IMR-90 (cell line): ENCODE measurements around the gene BMP3. TPM values are rescaled to one million over a fixed set of nuclear protein-coding genes. Genes with fewer than 3 reads are reported as not detected.
A peak's percentile ranks its signal among the peaks of the same experiment; 100 is the strongest.

ENCODE experiments used
- ATAC-seq: fragments of 200-7000 bp; cut with Tn5 transposase; 2 replicates; pipeline ENCODE4 v1.9.1; 2020; ENCODE audit warnings: low read depth, mild to moderate bottlenecking, moderate library complexity
- Bru-seq: library from RNA; stranded (reverse); fragments of 400-500 nt; gene quantifications from one replicate; lab custom pipeline; 2021; lab: Mats Ljungman, UMichigan
- BruChase-seq, 2 experiments: library from RNA; stranded (reverse); fragments of 400-500 nt; gene quantifications; one replicate each; lab custom pipeline; 2021; lab: Mats Ljungman, UMichigan
- BruUV-seq: library from RNA; stranded (reverse); fragments of 400-500 nt; replicated peaks from 2 replicates; lab custom pipeline; 2021; lab: Mats Ljungman, UMichigan
- CTCF ChIA-PET: fragments of 300-600 bp; formaldehyde crosslinking; extraction: SDS; loops from one replicate; lab custom pipeline; 2021; ENCODE audit warnings: antibody characterized with exemption; lab: Yijun Ruan, JAX
- POLR2A ChIA-PET: fragments of 300-600 bp; sonication (Branson Sonifier 250); formaldehyde crosslinking; loops from one replicate; lab custom pipeline; 2022; ENCODE audit warnings: antibody characterized with exemption; ENCODE audit not compliant: unreplicated experiment; lab: Charles Lee
- DNase-seq: peaks from one replicate; pipeline ENCODE4 v3.0.0; 2013
- H2AFZ ChIP-seq: replicated peaks from 2 replicates; pipeline ENCODE3; 2013; ENCODE audit warnings: low read length, mild to moderate bottlenecking; ENCODE audit not compliant: poor library complexity
- H2AK5ac ChIP-seq: 2 replicates; pipeline ENCODE4 v1.6.1; 2013; ENCODE audit warnings: low read depth, low read length, inconsistent platforms
- H2AK9ac ChIP-seq: replicated peaks from 2 replicates; pipeline ENCODE3; 2013; ENCODE audit warnings: mild to moderate bottlenecking, low read depth, low read length, moderate library complexity; ENCODE audit not compliant: poor library complexity
- H2BK120ac ChIP-seq: 2 replicates; pipeline ENCODE4 v1.6.1; 2013; ENCODE audit warnings: low read depth, low read length, inconsistent platforms
- H2BK15ac ChIP-seq: 3 replicates; pipeline ENCODE4 v1.6.1; 2013; ENCODE audit warnings: low read depth, low read length, inconsistent platforms
- H2BK20ac ChIP-seq: 2 replicates; pipeline ENCODE4 v1.6.1; 2013; ENCODE audit warnings: low read depth, mild to moderate bottlenecking, inconsistent platforms, low read length, moderate library complexity
- H2BK5ac ChIP-seq: 2 replicates; pipeline ENCODE4 v1.6.1; 2013; ENCODE audit warnings: mild to moderate bottlenecking, low read depth, low read length, inconsistent platforms; ENCODE audit not compliant: poor library complexity, severe bottlenecking
- H3K14ac ChIP-seq: replicated peaks from 2 replicates; pipeline ENCODE4 v1.6.1; 2013; ENCODE audit warnings: low read depth, low read length, inconsistent platforms
- H3K18ac ChIP-seq: 2 replicates; pipeline ENCODE4 v1.6.1; 2013; ENCODE audit warnings: low read depth, low read length, control low read depth
- H3K23ac ChIP-seq: 2 replicates; pipeline ENCODE4 v1.6.1; 2013; ENCODE audit warnings: low read depth, low read length, inconsistent platforms
- H3K27ac ChIP-seq: 2 replicates; pipeline ENCODE4 v1.5.1; 2013; ENCODE audit warnings: mild to moderate bottlenecking, control low read depth, low read length; ENCODE audit not compliant: insufficient read depth
- H3K27me3 ChIP-seq: 2 replicates; pipeline ENCODE4 v1.6.1; 2013; ENCODE audit warnings: low read length; ENCODE audit not compliant: control insufficient read depth, insufficient read depth
- H3K36me3 ChIP-seq: 2 replicates; pipeline ENCODE4 v1.6.1; 2013; ENCODE audit warnings: low read length, mixed read lengths; ENCODE audit not compliant: control insufficient read depth, insufficient read depth
- H3K4ac ChIP-seq: 2 replicates; pipeline ENCODE4 v1.6.1; 2013; ENCODE audit warnings: low read depth, low read length, inconsistent platforms
- H3K4me1 ChIP-seq: 2 replicates; pipeline ENCODE4 v1.6.1; 2013; ENCODE audit warnings: low read length, mixed read lengths; ENCODE audit not compliant: control insufficient read depth, insufficient read depth
- H3K4me2 ChIP-seq: 2 replicates; pipeline ENCODE4 v1.6.1; 2013; ENCODE audit warnings: low read depth, mild to moderate bottlenecking, control low read depth, low read length, moderate library complexity
- H3K4me3 ChIP-seq: 2 replicates; pipeline ENCODE4 v1.5.1; 2013; ENCODE audit warnings: low read depth, mild to moderate bottlenecking, control low read depth, low read length, moderate library complexity; ENCODE audit not compliant: insufficient read depth
- H3K56ac ChIP-seq: 2 replicates; pipeline ENCODE4 v1.6.1; 2013; ENCODE audit warnings: low read length, inconsistent platforms; ENCODE audit not compliant: insufficient read depth; ENCODE audit errors: extremely low read depth
- H3K79me1 ChIP-seq, 2 experiments: 2 replicates each; pipeline ENCODE4 v1.6.1; 2013; ENCODE audit warnings: low read length in 2 of 2, inconsistent platforms in 1 of 2, low read depth in 1 of 2
- H3K9ac ChIP-seq: 2 replicates; pipeline ENCODE4 v1.6.1; 2013; ENCODE audit warnings: low read depth, low read length, control low read depth
- H3K9me1 ChIP-seq: 2 replicates; pipeline ENCODE4 v1.6.1; 2013; ENCODE audit warnings: low read length, inconsistent platforms; ENCODE audit not compliant: insufficient read depth
- H3K9me3 ChIP-seq: 2 replicates; pipeline ENCODE4 v1.6.1; 2013; ENCODE audit warnings: low read length; ENCODE audit not compliant: control insufficient read depth, insufficient read depth
- H4K20me1 ChIP-seq: 2 replicates; pipeline ENCODE4 v1.6.1; 2013; ENCODE audit warnings: low read length, inconsistent platforms; ENCODE audit not compliant: insufficient read depth
- H4K5ac ChIP-seq: 2 replicates; pipeline ENCODE4 v1.6.1; 2013; ENCODE audit warnings: mild to moderate bottlenecking, low read depth, low read length, control low read depth
- H4K8ac ChIP-seq, 2 experiments: 2 replicates each; pipeline ENCODE4 v1.6.1; 2013; ENCODE audit warnings: low read depth in 2 of 2, low read length in 2 of 2, control low read depth in 1 of 2, inconsistent platforms in 1 of 2
- H4K91ac ChIP-seq: 2 replicates; pipeline ENCODE4 v1.6.1; 2013; ENCODE audit warnings: low read depth, low read length, inconsistent platforms; ENCODE audit not compliant: insufficient read depth
- MAFK ChIP-seq: IDR thresholded peaks from 2 replicates; pipeline ENCODE4 v1.6.1; 2012; ENCODE audit warnings: low read depth, low read length, improper control_type of control experiment
- WGBS, 2 experiments: methylation state at CpG; one replicate each; pipeline versions ENCODE4 v1.1.5 to v1.1.7; 2013; ENCODE audit warnings: missing lambda C conversion rate in 2 of 2; ENCODE audit not compliant: insufficient read length in 1 of 2; ENCODE audit errors: extremely low coverage in 2 of 2; 5-methylcytosine and 5-hydroxymethylcytosine counted together
- dilution Hi-C: fragments of 300-500 bp; cut with HindIII; formaldehyde crosslinking; loops from one replicate; pipeline ENCODE4 v1.14.3; 2018; ENCODE audit warnings: low sequenced_read_pairs; ENCODE audit not compliant: unreplicated experiment
- in situ Hi-C: fragments of 300-500 bp; cut with MboI; formaldehyde crosslinking; loops from 3 replicates; pipeline ENCODE4 v1.14.3; 2019; ENCODE audit warnings: low sequenced_read_pairs, inconsistent platforms, mixed read lengths
- intact Hi-C: fragments of 100-400 bp; cut with micrococcal nuclease; formaldehyde crosslinking; loops from 2 replicates; pipeline ENCODE4 v1.10.0; 2022
- long read RNA-seq: library from polyadenylated mRNA; unstranded; transcript quantifications from one replicate; pipeline ENCODE4 v2.0.0, GENCODE V29; 2021; ENCODE audit not compliant: unreplicated experiment
- polyA plus RNA-seq, 3 experiments: library from polyadenylated mRNA; depleted of rRNA; stranded (reverse); fragments of >200 nt; gene quantifications; 2 replicates each; pipeline ENCODE4 v1.2.3, GENCODE V29; 2012; ENCODE audit warnings: low replicate concordance in 1 of 3
- total RNA-seq: library from RNA; depleted of rRNA; stranded (reverse); fragments of >200 nt; gene quantifications from 2 replicates; pipeline ENCODE4 v1.2.3, GENCODE V29; 2012; rRNA removed

Gene BMP3, protein sequence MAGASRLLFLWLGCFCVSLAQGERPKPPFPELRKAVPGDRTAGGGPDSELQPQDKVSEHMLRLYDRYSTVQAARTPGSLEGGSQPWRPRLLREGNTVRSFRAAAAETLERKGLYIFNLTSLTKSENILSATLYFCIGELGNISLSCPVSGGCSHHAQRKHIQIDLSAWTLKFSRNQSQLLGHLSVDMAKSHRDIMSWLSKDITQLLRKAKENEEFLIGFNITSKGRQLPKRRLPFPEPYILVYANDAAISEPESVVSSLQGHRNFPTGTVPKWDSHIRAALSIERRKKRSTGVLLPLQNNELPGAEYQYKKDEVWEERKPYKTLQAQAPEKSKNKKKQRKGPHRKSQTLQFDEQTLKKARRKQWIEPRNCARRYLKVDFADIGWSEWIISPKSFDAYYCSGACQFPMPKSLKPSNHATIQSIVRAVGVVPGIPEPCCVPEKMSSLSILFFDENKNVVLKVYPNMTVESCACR
- total RNA-seq, result under 0.01 TPM in 2 replicates
- polyA plus RNA-seq (2012; rRNA removed), result 0.04 and 0.10 TPM in 2 replicates
- 0.01 TPM in 1 of 2 replicates, not detected in the other for polyA plus RNA-seq (2012; cell fraction: cytosol; rRNA removed)
- 0.08 and 0.72 TPM in 2 replicates for polyA plus RNA-seq (2012; cell fraction: nucleus; rRNA removed; ENCODE audit: low replicate concordance)
- percentile 22 among the genes with signal in this experiment for Bru-seq, nascent RNA
- percentile 30 among the genes with signal in this experiment for BruChase-seq, experiment 1, labeled RNA remaining after a 6-hour chase
- BruChase-seq, experiment 2, labeled RNA remaining after a 2-hour chase, result percentile 33 among the genes with signal in this experiment
- long read RNA-seq, result 0 reads

DNA sequence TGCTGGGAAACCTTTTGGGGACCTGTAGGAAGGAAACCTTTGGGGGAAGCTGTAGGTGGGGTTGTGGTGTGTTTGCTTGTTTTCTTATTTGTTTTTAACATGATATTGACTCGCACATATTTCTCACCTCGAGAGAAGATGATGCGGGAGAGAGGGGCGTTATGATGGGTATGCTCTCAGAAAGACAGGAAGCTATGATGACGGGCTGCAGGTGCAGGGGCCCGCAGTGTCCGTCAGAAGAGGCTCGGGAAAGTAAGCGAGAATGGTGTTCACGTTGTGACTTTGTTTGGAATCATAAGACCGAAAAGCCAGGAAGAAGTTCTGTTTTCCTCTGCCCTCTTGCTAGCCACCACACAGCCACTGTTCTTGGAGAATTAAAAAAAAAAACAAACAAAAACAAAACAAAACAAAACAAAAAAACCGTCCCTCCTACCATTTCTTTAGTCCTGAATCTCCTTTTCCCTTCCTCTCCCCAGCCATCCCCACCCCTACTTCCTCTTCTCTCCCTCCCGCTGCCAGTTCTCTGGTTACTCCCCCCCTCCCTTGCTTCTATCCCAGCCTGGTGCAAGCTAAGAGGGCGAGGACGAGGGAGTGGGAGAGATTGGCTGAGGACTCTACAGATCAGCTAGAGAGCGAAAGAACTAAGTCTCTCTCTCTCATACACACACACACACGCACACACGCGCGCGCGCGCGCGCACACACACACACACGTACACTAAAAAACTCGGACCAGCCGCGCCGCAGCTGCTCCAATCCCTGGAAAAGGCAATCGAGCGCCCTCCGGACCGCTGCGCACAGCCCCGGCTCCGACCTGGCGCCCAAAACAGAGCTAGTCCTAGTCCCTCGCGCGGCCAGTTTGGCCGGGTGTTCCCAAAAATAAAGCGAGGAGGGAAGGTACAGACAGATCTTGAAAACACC lies at the start of gene BMP3:
BMP3 (plus strand) TSS at position 648 of the 920 bp plus-strand sequence. CDS start 577 bp downstream, outside the sequence.
- Histone ChIP-seq H3K4me3 (peak within 1 kb of the TSS; percentile 38), H4K91ac (no peak within 1 kb of the TSS), H3K79me1 (no peaks in the 10 kb centered on the region), H2AK9ac (peak within 1 kb of the TSS; percentile 19), H3K36me3 (no peaks in the 10 kb centered on the region), H2AFZ (peak within 1 kb of the TSS; percentile 82), H2AK5ac (no peak within 1 kb of the TSS), H3K9me1 (no peaks in the 10 kb centered on the region), H2BK20ac (no peak within 1 kb of the TSS), H3K14ac (no peak within 1 kb of the TSS), H3K56ac (no peak within 1 kb of the TSS), H4K5ac (no peak within 1 kb of the TSS), H2BK15ac (no peak within 1 kb of the TSS), H4K20me1 (no peaks in the 10 kb centered on the region), H3K27me3 (peaks cover 65% of the 10 kb centered on the region), H3K4me1 (no peaks in the 10 kb centered on the region; the same call in 1 of the 2 replicates), H2BK120ac (no peak within 1 kb of the TSS), H3K4ac (no peak within 1 kb of the TSS), H4K8ac (no peak within 1 kb of the TSS), H3K27ac (no peak within 1 kb of the TSS), H3K9me3 (no peaks in the 10 kb centered on the region), H2BK5ac (no peak within 1 kb of the TSS), H3K4me2 (peak within 1 kb of the TSS; percentile 83), H3K18ac (no peak within 1 kb of the TSS), H3K23ac (no peak within 1 kb of the TSS; the same call in 1 of the 2 replicates), H3K9ac (no peak within 1 kb of the TSS)
- DNase-seq, result peak; percentile 18
- ChIA-PET CTCF (interaction anchor here (0.6 to 1.3 kb wide), 8 partner anchors 9 to 668 kb away, joined by 3 to 8 read pairs (median 3); no protein-coding TSS in a partner anchor), POLR2A (no interaction called here)
- in situ Hi-C loops, result no loop called here
- no TSS peak for BruUV-seq
- intact Hi-C loops, result no loop called here
- 3% methylated on average over 13 of the region's 43 CpGs; no CpG with 5 or more reads in 1 of the 2 experiments for WGBS, 2 experiments
- dilution Hi-C loops, result no loop called here
- ATAC-seq, result peak; percentile 69
- no peak for TF ChIP-seq MAFK
